Measurements from ENCODE around the gene FCMR.

GRCh38 chr1:206969090-206969489 is 47.3 kb upstream of the FCMR start:
- TF ChIP-seq EZH2 (IDR thresholded peaks at IDR 0.05; ENCODE audit: insufficient read depth, poor library complexity, severe bottlenecking) (no peak), EZH2phosphoT487 (IDR thresholded peaks at IDR 0.05; ENCODE audit: insufficient read depth, low read depth) (no peak)
